ENCODE data around the gene AP4M1. TPM values are rescaled to one million over a fixed set of nuclear protein-coding genes. Genes with fewer than 3 reads are reported as not detected.

The AP4M1 gene
- total and polyA plus RNA-seq, 9 of the 15 experiments (the other 6 are each of a cell fraction or from before 2014, with no cell fraction given): 1.3 to 30.9 (median 14.1) TPM

DNA sequence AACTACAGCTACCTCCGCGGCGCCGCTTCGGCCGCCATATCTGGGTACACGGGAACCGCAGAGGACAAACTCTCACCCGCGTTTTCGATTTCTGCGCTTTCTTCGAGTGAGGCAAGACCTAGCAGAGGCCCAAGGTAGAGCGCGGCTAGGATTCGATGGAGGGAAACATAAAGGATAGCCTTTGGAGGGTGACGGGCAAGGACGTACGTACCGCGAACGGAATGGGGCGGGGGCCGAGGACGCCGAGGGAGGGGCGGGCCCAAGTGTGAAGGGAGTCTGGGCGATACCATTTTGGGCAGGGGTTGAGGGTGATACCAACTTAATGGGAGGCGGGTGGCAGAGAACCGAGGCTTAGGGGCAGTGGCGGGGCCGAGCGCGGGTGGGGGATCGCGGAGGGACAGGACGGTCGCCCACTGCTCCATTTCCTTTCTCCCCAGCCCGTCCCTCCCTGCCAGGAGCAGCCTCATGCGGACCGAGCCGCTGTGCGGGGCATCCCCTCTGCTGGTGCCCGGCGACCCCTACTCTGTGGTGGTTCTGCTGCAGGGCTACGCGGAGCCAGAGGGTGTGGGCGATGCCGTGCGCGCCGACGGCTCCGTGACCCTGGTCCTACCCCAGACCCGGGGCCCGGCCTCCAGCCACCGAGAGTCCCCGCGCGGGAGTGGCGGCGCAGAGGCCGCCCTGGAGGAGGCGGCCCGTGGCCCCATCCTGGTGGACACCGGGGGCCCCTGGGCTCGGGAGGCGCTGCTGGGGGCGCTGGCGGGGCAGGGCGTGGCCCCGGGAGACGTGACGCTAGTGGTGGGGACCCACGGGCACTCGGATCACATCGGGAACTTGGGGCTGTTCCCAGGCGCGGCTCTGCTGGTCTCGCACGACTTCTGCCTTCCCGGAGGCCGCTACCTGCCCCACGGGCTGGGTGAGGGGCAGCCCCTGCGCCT, 25.8 kb downstream of the AP4M1 start, which contains the start of gene MBLAC1 (continued):
- TF ChIP-seq, protein P1, sequence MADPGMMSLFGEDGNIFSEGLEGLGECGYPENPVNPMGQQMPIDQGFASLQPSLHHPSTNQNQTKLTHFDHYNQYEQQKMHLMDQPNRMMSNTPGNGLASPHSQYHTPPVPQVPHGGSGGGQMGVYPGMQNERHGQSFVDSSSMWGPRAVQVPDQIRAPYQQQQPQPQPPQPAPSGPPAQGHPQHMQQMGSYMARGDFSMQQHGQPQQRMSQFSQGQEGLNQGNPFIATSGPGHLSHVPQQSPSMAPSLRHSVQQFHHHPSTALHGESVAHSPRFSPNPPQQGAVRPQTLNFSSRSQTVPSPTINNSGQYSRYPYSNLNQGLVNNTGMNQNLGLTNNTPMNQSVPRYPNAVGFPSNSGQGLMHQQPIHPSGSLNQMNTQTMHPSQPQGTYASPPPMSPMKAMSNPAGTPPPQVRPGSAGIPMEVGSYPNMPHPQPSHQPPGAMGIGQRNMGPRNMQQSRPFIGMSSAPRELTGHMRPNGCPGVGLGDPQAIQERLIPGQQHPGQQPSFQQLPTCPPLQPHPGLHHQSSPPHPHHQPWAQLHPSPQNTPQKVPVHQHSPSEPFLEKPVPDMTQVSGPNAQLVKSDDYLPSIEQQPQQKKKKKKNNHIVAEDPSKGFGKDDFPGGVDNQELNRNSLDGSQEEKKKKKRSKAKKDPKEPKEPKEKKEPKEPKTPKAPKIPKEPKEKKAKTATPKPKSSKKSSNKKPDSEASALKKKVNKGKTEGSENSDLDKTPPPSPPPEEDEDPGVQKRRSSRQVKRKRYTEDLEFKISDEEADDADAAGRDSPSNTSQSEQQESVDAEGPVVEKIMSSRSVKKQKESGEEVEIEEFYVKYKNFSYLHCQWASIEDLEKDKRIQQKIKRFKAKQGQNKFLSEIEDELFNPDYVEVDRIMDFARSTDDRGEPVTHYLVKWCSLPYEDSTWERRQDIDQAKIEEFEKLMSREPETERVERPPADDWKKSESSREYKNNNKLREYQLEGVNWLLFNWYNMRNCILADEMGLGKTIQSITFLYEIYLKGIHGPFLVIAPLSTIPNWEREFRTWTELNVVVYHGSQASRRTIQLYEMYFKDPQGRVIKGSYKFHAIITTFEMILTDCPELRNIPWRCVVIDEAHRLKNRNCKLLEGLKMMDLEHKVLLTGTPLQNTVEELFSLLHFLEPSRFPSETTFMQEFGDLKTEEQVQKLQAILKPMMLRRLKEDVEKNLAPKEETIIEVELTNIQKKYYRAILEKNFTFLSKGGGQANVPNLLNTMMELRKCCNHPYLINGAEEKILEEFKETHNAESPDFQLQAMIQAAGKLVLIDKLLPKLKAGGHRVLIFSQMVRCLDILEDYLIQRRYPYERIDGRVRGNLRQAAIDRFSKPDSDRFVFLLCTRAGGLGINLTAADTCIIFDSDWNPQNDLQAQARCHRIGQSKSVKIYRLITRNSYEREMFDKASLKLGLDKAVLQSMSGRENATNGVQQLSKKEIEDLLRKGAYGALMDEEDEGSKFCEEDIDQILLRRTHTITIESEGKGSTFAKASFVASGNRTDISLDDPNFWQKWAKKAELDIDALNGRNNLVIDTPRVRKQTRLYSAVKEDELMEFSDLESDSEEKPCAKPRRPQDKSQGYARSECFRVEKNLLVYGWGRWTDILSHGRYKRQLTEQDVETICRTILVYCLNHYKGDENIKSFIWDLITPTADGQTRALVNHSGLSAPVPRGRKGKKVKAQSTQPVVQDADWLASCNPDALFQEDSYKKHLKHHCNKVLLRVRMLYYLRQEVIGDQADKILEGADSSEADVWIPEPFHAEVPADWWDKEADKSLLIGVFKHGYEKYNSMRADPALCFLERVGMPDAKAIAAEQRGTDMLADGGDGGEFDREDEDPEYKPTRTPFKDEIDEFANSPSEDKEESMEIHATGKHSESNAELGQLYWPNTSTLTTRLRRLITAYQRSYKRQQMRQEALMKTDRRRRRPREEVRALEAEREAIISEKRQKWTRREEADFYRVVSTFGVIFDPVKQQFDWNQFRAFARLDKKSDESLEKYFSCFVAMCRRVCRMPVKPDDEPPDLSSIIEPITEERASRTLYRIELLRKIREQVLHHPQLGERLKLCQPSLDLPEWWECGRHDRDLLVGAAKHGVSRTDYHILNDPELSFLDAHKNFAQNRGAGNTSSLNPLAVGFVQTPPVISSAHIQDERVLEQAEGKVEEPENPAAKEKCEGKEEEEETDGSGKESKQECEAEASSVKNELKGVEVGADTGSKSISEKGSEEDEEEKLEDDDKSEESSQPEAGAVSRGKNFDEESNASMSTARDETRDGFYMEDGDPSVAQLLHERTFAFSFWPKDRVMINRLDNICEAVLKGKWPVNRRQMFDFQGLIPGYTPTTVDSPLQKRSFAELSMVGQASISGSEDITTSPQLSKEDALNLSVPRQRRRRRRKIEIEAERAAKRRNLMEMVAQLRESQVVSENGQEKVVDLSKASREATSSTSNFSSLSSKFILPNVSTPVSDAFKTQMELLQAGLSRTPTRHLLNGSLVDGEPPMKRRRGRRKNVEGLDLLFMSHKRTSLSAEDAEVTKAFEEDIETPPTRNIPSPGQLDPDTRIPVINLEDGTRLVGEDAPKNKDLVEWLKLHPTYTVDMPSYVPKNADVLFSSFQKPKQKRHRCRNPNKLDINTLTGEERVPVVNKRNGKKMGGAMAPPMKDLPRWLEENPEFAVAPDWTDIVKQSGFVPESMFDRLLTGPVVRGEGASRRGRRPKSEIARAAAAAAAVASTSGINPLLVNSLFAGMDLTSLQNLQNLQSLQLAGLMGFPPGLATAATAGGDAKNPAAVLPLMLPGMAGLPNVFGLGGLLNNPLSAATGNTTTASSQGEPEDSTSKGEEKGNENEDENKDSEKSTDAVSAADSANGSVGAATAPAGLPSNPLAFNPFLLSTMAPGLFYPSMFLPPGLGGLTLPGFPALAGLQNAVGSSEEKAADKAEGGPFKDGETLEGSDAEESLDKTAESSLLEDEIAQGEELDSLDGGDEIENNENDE (IDR thresholded peaks at IDR 0.05; ENCODE audit: low read depth, low read length): no peak
- no peak for TF ChIP-seq ARID3B (CRISPR knock-in tag; IDR thresholded peaks at IDR 0.05; ENCODE audit: borderline replicate concordance)
- no peak for TF ChIP-seq TARDBP (IDR thresholded peaks at IDR 0.05)
- TF ChIP-seq IRF9 (tag; IDR thresholded peaks at IDR 0.05): no peak

Measured in K562 (cell line).